ENCODE data around the gene VPS72. TPM values are rescaled to one million over a fixed set of nuclear protein-coding genes. Genes with fewer than 3 reads are reported as not detected.
A peak's percentile ranks its signal among the peaks of the same experiment; 100 is the strongest.

The VPS72 gene
- total RNA-seq, 1 donor from 2014 or later: 77.5 TPM

DNA sequence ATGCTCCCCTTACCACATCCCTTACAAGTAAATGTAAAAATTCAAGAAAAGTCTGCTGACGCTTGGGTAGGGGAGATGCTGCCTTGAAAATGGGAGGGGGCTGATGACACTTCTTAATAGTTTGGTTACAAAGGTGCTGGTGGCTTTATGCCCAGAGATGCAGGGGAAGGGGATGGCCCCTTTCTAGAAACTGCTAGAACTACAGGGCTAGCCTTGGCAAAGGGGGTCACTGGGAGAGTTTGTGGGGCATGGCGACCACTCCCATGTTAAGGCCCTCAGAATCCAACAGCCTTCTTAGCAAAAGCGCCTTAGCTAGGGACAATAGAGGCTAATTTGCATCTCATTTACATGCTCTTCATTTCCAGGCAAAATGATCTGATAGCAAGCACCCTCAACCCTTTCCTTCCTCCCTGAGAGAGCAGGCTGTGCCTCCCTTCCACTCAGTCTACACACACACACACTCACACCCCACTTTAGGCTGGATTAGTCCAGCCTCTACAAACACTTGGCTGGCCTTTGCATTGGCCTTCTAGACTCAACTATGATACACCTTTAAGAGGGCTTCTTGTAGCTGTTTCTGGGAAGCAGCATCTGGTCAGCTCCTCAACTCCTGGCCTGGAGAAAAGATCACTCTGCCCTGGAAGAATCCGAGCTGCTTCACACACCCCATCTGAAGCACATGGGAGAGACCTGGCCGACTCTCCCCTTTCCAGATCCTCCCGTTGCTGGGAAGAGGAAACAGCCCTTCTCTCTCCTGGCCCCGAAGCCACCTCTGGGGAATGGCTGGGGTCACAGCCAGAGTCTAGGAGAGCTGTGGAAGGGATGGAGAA lies 45.3 kb downstream of the VPS72 start:
- peaks cover 35% of the 10 kb centered on the region for H3K4me1 Mint-ChIP-seq (ENCODE audit: unreplicated experiment)
- no peaks in the 10 kb centered on the region for H3K9me3 Mint-ChIP-seq (ENCODE audit: unreplicated experiment)
- no peaks in the 10 kb centered on the region for H3K27me3 Mint-ChIP-seq (ENCODE audit: unreplicated experiment)
- DNase-seq (ENCODE audit: extremely low spot score, unreplicated experiment): no peak
- H3K4me3 Mint-ChIP-seq (ENCODE audit: unreplicated experiment): peak overlapping the region; percentile 89
- H3K27ac Mint-ChIP-seq (ENCODE audit: unreplicated experiment): no peak overlapping the region
- TF ChIP-seq, protein P1, sequence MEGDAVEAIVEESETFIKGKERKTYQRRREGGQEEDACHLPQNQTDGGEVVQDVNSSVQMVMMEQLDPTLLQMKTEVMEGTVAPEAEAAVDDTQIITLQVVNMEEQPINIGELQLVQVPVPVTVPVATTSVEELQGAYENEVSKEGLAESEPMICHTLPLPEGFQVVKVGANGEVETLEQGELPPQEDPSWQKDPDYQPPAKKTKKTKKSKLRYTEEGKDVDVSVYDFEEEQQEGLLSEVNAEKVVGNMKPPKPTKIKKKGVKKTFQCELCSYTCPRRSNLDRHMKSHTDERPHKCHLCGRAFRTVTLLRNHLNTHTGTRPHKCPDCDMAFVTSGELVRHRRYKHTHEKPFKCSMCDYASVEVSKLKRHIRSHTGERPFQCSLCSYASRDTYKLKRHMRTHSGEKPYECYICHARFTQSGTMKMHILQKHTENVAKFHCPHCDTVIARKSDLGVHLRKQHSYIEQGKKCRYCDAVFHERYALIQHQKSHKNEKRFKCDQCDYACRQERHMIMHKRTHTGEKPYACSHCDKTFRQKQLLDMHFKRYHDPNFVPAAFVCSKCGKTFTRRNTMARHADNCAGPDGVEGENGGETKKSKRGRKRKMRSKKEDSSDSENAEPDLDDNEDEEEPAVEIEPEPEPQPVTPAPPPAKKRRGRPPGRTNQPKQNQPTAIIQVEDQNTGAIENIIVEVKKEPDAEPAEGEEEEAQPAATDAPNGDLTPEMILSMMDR (IDR thresholded peaks at IDR 0.05): no peak
- peaks cover 5% of the 10 kb centered on the region for H3K36me3 Mint-ChIP-seq (ENCODE audit: unreplicated experiment)

DNA sequence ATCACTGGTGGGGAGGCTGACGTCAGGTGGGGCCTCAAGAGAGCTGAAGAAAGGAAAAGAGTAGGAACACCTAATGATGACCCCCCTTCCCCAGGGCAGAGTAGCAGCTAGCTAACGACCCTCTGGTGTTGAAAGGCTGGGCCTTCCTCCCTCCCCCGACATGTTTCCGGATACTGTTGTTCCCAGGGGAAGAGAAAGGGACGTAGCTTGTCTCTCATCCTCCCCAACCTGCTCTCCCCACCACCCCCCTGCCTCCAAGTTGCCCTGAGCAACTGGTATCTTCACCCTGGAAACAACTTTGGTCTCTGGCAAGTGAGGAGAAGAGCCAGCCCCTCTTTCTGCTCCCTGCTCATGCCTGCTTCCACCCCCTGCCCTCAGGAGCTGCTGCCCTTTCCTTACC lies 46.0 kb downstream of the VPS72 start:
- DNase-seq (ENCODE audit: extremely low spot score, unreplicated experiment): no peak
- Mint-ChIP-seq H3K27me3 (ENCODE audit: unreplicated experiment) (no peaks in the 10 kb centered on the region), H3K4me3 (ENCODE audit: unreplicated experiment) (no peak overlapping the region), H3K9me3 (ENCODE audit: unreplicated experiment) (no peaks in the 10 kb centered on the region), H3K36me3 (ENCODE audit: unreplicated experiment) (peaks cover 6% of the 10 kb centered on the region), H3K4me1 (ENCODE audit: unreplicated experiment) (peaks cover 35% of the 10 kb centered on the region), H3K27ac (ENCODE audit: unreplicated experiment) (no peak overlapping the region)
- TF ChIP-seq, protein P1 (IDR thresholded peaks at IDR 0.05): no peak

DNA sequence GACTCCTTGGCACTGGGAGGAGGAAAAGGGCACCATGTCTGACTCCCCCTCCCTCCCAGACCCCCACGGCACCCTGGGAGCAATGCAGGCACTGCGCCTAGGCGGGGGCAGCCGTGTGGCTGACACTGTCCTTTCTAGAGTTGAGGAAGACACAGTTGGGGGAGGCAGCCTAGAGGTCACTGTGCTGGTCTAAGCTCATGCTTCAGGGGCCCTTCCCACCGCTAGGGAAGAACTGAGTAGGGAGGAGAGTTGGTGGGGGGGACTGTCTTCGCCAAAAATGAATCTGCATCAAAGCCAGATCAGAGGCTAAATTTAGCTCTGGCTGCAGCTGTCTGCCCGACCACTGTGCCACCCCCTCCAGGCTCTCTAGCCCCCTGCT lies 47.0 kb downstream of the VPS72 start:
- Mint-ChIP-seq H3K9me3 (ENCODE audit: unreplicated experiment) (no peaks in the 10 kb centered on the region), H3K27me3 (ENCODE audit: unreplicated experiment) (no peaks in the 10 kb centered on the region), H3K4me1 (ENCODE audit: unreplicated experiment) (peaks cover 35% of the 10 kb centered on the region), H3K4me3 (ENCODE audit: unreplicated experiment) (no peak overlapping the region), H3K36me3 (ENCODE audit: unreplicated experiment) (peaks cover 5% of the 10 kb centered on the region), H3K27ac (ENCODE audit: unreplicated experiment) (no peak overlapping the region)
- DNase-seq (ENCODE audit: extremely low spot score, unreplicated experiment): no peak
- TF ChIP-seq, protein P1 (IDR thresholded peaks at IDR 0.05): no peak

DNA sequence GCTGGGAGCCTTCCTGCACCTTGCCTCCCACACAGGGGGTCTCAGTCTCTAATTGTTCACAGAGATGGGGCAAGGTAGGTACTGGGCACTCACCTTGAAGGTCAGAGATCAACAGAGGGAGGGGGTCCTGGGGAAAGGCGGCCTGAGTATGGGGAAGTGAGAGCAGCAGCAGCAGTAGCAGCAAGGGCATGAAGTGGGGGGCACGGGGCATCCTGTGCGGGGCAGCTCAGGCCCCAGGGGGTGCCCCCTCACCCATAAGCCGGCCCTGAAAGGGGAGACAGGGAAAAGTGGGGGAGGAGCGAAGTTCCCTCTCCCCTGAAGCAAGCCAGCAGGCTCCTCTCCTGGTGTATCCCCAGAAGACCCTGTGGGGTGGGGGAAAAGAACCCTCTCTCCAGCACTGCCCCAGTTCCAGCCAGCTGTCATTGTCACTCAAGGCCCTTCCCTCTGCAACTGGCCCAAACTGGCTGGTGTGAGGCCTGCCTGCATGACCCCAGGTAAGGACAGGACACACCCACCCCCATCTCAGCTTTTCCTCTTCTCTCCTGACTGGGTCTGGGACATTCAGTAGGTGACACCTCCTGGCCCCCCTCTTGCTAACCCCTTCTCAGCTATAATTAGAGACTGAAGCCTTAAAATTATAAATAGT lies 47.5 kb downstream of the VPS72 start:
- no peak overlapping the region for H3K4me3 Mint-ChIP-seq (ENCODE audit: unreplicated experiment)
- TF ChIP-seq, protein P1 (IDR thresholded peaks at IDR 0.05): no peak
- H3K27ac Mint-ChIP-seq (ENCODE audit: unreplicated experiment): no peak overlapping the region
- H3K36me3 Mint-ChIP-seq (ENCODE audit: unreplicated experiment): peaks cover 5% of the 10 kb centered on the region
- H3K27me3 Mint-ChIP-seq (ENCODE audit: unreplicated experiment): no peaks in the 10 kb centered on the region
- DNase-seq (ENCODE audit: extremely low spot score, unreplicated experiment): no peak
- no peaks in the 10 kb centered on the region for H3K9me3 Mint-ChIP-seq (ENCODE audit: unreplicated experiment)
- peaks cover 32% of the 10 kb centered on the region for H3K4me1 Mint-ChIP-seq (ENCODE audit: unreplicated experiment)

DNA sequence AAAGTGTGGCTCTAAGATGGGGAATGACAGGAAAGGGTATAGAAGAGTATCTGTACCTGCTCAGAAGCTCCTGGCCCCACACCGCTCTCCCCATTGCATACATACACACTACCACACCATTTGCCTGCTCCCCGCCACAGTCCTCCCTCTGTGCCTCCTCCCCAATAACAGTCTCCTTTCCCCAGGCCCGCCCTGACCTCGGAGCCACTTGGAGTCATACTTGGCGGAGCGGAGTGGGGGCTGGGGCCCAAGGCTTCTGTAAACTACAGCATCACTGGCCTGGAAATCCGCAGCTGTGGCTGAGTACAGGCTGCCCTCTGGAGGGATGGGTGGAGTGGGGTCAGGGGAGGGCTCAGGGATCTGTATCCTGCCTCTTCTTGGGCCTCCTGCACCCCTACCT lies 52.2 kb downstream of the VPS72 start:
- DNase-seq (ENCODE audit: extremely low spot score, unreplicated experiment): no peak
- H3K36me3 Mint-ChIP-seq (ENCODE audit: unreplicated experiment): peaks cover 28% of the 10 kb centered on the region

More for the DNA sequence above, 52.2 kb downstream of the VPS72 start:
- no peak overlapping the region for H3K27ac Mint-ChIP-seq (ENCODE audit: unreplicated experiment)
- H3K4me3 Mint-ChIP-seq (ENCODE audit: unreplicated experiment): no peak overlapping the region
- no peaks in the 10 kb centered on the region for H3K27me3 Mint-ChIP-seq (ENCODE audit: unreplicated experiment)
- TF ChIP-seq, protein P1 (IDR thresholded peaks at IDR 0.05): no peak
- peaks cover 2% of the 10 kb centered on the region for H3K4me1 Mint-ChIP-seq (ENCODE audit: unreplicated experiment)
- H3K9me3 Mint-ChIP-seq (ENCODE audit: unreplicated experiment): no peaks in the 10 kb centered on the region
